CD4-positive, alpha-beta T cell treated with Interleukin-12 subunit alpha and Interleukin-12 subunit beta, for 1 hour (primary cell): Measurements from ENCODE around the gene IL10RA.
"Not testable (repeated sequence)": the region's sequence is repeated elsewhere in the genome, so short reads cannot be mapped to it uniquely, and the experiment has no call there.

Experiments
- DNase-seq: peaks from one replicate; pipeline ENCODE4 v3.0.0-alpha.2; 2020

IL10RA gene

GRCh38 chr11:117985953-117986887 lies at the start of gene IL10RA:
IL10RA (plus strand) TSS chr11:117986394; CDS start chr11:117986468, 74 bp downstream.
- DNase-seq = peak; percentile 87

GRCh38 chr11:117936973-117937372 lies 49.2 kb upstream of the IL10RA start:
- no peak for DNase-seq

DNA sequence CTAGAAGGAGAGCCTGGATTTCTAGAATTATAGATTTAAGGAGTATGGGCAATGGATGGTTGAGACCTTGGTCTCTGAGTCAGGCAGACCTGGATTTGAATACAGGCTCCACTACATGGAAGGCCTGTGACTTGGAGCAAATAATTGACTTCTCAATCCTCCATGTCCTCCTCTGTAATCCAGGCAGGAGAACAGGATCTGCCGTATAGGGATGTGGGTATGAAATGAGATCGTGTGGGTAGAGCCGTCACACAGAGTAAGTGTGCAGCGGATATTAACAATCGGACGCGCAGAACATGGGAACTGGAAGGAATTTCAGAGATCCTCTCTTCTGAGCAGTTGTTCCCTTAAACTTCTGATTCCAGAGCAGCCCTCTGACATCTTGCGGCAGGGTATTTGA lies 45.5 kb upstream of the IL10RA start:
- DNase-seq = no peak

- no peak for DNase-seq
Measured at GRCh38 chr11:117941163-117941707, 45.0 kb upstream of the IL10RA start.

DNA sequence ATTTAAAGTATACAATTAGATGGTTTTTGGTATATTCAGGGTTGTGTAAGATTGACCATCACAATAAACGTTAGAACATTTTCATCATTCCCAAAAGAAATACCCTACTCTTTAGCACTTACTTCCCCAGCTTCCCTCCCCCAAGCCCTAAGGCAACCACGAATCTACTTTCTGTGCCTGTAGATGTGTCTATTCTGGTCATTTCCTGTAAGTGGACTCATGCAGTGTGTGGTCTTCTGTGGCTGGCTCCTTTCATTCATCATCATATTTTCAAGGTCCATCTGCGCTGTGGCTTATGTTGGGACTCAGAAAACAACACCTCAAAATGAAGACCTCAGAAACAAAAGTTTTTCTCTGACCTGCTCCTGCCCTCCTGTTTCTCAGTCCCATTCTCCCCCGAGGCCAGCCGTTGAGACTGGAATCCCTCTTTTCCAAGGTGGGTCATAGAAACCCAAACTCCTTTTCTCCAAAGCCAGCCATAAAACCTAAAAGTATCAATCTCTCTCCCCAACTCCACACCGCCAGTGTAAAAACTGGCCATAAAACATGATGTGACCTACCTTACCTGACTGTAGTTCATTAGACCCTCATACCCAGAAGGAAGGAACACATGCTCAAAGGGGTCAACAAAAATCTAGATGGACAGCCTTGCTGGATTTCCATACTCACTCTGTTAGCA lies 44.1 kb upstream of the IL10RA start:
- DNase-seq = no peak

DNA sequence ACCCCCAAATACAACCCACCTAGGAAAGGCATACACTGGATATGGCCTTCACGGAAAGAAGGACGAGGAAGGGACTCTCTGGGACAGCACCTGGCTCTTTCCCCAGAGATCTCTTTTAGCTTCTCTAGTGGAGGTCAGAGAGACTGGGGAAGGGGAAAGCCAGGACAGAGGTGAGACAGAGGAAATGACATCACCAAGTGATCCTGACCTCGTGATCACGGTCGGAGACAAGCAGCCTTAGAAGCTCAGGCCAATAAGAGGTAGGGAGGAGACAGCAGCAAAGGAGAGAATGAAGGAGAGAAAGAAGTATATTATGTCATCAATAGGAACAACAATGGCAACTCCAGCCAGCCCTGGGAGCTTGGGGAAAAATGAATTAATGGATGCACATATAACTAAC lies 41.6 kb upstream of the IL10RA start:
- no peak for DNase-seq

- DNase-seq = no peak
Measured at GRCh38 chr11:117945047-117945810, 41.0 kb upstream of the IL10RA start.

- DNase-seq = no peak
Measured at GRCh38 chr11:117946156-117946841, 39.9 kb upstream of the IL10RA start.

GRCh38 chr11:117946842-117947526 lies 39.2 kb upstream of the IL10RA start:
- peak; percentile 82 for DNase-seq

GRCh38 chr11:117947751-117948150 lies 38.4 kb upstream of the IL10RA start:
- not testable (repeated sequence) for DNase-seq

GRCh38 chr11:117948466-117948865 lies 37.7 kb upstream of the IL10RA start:
- DNase-seq = not testable (repeated sequence)

GRCh38 chr11:117949062-117949461 lies 37.1 kb upstream of the IL10RA start:
- DNase-seq = no peak

DNA sequence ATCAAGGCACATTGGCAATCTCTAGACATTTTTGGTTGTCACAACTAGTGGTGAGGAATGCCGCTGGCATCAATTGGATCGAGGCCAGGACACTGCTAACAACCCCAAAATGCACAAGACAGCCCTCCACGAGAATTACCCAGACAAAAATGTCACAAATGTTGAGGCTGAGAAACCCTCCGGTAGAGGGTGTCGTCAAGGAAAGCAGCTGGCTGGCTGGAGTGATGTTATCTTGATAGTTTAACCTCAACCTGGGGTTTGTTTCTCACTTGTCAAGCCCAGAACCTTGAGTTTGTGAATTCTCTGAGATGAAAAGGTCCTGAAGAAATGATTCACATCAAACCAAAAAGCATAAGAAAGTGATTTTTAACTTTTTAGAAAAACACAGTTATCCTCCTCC lies 35.9 kb upstream of the IL10RA start:
- peak; percentile 80 for DNase-seq

- peak; percentile 47 for DNase-seq
Measured at GRCh38 chr11:117950993-117951961, 34.9 kb upstream of the IL10RA start.

DNA sequence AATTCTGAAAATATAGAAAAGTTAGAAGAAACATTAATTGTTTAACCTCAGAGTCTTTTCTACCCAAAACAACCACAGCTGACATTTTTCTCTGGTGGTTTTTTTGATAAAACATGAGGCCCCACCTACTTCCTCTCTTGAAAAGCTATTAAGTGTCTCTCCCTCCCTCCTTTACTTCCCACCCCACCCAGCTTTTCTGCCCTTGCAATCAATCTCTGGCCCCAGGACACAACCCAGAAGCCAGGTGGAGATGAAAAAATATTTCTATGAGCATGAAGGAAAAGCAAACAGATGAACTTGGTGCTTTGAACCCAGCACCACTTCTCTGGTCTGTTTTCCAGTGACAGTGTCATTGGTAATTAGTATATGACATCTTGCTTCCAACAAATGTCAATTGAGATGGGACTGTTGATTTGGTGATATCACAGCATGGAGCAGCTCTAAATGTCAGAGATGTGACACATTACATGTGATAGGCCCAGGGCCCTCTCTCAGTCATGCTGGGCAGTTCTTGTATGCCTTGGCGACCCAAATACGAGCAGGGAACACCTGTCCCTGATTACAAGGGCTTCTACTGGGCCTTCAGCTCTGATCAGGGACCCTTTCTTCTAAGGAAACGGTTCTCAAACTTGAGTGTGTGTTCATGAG lies 33.0 kb upstream of the IL10RA start:
- DNase-seq = peak; percentile 65

DNA sequence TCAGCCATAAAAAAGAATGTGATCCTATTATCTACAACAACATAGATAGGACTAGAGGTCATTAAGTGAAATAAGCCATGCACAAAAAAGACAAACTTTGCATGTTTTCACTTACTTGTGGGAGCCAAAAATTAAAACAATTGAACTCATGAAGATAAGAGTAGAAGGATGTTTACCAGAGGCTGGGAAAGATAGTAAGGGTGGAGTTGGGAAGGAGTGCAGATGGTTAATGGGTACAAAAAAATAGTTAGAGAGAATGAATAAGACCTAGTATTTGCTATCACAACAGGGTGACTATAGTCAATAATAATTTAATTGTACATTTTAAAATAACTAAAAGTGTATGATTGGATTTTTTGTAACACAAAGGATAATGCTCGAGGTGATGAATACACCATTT lies 27.2 kb upstream of the IL10RA start:
- DNase-seq = no peak

GRCh38 chr11:117959438-117960149 lies 26.6 kb upstream of the IL10RA start:
- DNase-seq = no peak

DNA sequence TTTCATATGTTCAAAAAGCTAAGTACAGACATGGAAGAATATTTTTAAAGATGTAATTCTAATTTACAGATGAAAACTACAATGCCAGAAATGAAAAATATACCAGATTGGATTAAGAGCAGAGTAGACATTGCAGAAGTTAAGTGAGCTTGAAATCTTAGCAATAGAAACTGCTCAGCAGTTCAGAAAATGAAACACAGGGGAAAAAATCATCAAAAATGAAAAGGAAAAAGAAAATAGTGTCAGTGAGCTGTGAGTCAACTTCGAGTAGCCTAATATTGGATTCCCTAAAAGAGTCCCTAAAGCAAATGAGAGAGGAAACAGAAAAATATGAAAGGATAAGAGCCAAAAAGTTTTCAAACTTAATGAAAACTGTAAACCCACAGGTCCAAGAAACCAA lies 25.8 kb upstream of the IL10RA start:
- DNase-seq = no peak

- no peak for DNase-seq
Measured at GRCh38 chr11:117961896-117962295, 24.3 kb upstream of the IL10RA start.
